ENCODE data around the gene GHDC.
"Not testable (repeated sequence)": the region's sequence is repeated elsewhere in the genome, so short reads cannot be mapped to it uniquely, and the experiment has no call there.

GHDC gene

GRCh38 chr17:42193969-42194899 lies at the start of gene GHDC:
Gene GHDC, minus strand, starts transcription at chr17:42194494. Its CDS starts 913 bp downstream, at chr17:42193581.
- peak; percentile 83 for DNase-seq

GRCh38 chr17:42243493-42243982 lies 49.2 kb upstream of the GHDC start:
- DNase-seq, result no peak

- no peak for DNase-seq
Measured at GRCh38 chr17:42241871-42242270, 47.6 kb upstream of the GHDC start.

GRCh38 chr17:42240863-42241262 lies 46.6 kb upstream of the GHDC start:
- DNase-seq, result not testable (repeated sequence)

DNA sequence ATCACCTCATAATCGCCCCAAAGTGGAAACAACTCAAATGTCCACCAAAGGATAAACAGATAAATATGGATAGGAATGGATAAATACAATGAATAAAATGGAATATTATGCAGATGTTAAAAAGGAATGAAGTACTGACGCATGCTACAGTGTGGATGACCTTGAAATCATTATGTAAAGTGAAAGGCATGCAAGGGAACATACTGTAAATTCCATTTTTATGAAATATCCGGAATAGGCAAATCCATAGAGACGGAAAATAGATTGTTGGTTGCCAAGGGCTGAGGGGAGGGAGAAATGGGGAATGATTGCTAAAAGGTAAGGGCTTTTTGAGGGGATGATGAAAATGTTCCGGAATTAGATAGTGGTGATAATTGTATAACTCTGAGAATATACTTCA lies 45.9 kb upstream of the GHDC start:
- DNase-seq, result no peak

- DNase-seq, result not testable (repeated sequence)
Measured at GRCh38 chr17:42239576-42239975, 45.3 kb upstream of the GHDC start.

DNA sequence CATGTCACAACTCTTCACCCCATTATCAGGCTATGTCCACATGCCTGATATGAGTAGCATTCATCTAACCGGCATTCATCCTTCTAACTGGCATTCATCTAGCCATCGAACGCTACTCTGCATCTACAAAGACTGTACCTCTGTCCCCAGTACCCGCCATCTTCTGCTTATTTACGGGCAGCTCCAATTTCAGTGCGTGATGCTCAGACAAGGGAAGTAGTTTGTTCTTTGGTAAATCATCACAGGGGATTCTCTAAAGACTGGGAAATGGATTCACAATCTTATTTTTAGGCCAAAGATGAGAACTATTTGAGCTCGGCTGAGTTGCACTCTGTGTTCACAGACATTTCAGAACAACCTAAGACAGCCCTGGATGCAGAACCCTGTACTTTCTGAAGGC lies 42.5 kb upstream of the GHDC start:
- DNase-seq, result no peak

GRCh38 chr17:42233994-42234393 lies 39.7 kb upstream of the GHDC start:
- DNase-seq, result no peak

- DNase-seq, result no peak
Measured at GRCh38 chr17:42233156-42233555, 38.9 kb upstream of the GHDC start.

GRCh38 chr17:42230225-42230624 lies 35.9 kb upstream of the GHDC start:
- no peak for DNase-seq

GRCh38 chr17:42227849-42228700 lies 33.8 kb upstream of the GHDC start:
- no peak for DNase-seq

GRCh38 chr17:42225646-42226045 lies 31.4 kb upstream of the GHDC start:
- DNase-seq, result no peak

- DNase-seq, result no peak
Measured at GRCh38 chr17:42224651-42225050, 30.4 kb upstream of the GHDC start.

GRCh38 chr17:42221886-42222745 lies 27.8 kb upstream of the GHDC start:
- DNase-seq, result peak; percentile 69

GRCh38 chr17:42219280-42219679 lies 25.0 kb upstream of the GHDC start:
- not testable (repeated sequence) for DNase-seq

GRCh38 chr17:42214156-42214555 lies 19.9 kb upstream of the GHDC start:
- DNase-seq, result no peak

DNA sequence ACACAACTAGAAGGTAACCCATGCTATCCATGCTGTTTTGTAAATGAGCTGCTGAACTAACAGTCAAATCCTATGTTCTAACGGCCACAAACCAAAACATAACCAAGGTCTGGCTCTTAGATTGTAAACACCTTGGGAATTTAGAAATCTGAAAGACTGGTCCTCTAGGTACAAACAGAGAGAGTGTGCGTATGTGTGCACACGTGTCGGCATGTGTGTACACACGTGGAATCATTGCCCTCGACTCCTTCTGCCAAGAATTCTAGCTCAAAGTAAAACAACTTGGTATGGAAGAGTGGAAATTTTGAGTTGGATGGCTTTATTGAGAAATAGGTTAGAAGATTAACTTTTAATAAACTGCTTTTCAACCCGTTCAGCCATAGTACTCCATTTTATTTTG lies 18.1 kb upstream of the GHDC start:
- DNase-seq, result no peak

DNA sequence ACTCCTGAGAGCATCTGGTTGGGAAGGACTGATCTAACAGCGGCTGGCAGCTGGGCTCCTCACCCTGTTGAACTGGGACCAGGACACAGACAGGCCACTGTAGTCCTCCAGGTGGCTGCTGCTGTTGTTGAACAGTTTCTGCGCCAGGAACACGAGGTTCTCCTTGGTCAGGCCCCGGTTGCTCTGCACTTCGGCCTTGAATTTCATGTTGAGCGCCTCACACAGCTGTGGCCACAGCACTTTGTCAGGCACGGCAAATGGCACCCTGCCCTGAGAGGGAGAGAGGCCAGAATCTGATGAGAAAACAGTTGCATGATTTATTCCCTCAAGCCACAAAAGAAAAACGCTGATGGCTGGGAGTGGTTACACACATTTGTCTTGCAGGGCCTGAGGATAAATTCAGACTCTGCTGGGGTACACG lies 17.6 kb upstream of the GHDC start:
- DNase-seq, result not testable (repeated sequence)

GRCh38 chr17:42210046-42210445 lies 15.8 kb upstream of the GHDC start:
- DNase-seq, result no peak

- not testable (repeated sequence) for DNase-seq
Measured at GRCh38 chr17:42206153-42206612, 11.9 kb upstream of the GHDC start.

DNA sequence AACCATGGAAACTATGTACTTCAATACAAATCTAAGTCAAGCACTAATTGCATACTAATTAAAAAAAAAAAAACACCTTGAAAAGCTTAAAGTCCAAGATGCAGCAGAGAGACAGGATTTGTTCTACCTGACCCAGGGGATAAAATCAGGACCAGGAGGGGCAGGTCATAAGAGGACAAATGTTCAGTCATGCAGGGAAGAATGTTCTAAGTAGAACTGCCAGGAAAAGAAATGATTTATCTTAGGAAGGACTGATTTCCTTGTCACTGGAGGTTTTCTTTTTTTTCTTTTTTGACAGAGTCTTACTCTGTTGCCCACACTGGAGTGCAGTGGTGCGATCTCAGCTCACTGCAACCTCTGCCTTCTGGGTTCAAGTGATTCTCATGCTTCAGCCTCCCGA lies 9.1 kb upstream of the GHDC start:
- no peak for DNase-seq

- DNase-seq, result no peak
Measured at GRCh38 chr17:42202696-42203095, 8.4 kb upstream of the GHDC start.
